Fibroblast of skin of scalp (primary cell): ENCODE data around the gene NDUFS2.

Experiments
- DNase-seq: peaks from one replicate; pipeline ENCODE4 v3.0.0-alpha.2; 2013

Gene NDUFS2

DNA sequence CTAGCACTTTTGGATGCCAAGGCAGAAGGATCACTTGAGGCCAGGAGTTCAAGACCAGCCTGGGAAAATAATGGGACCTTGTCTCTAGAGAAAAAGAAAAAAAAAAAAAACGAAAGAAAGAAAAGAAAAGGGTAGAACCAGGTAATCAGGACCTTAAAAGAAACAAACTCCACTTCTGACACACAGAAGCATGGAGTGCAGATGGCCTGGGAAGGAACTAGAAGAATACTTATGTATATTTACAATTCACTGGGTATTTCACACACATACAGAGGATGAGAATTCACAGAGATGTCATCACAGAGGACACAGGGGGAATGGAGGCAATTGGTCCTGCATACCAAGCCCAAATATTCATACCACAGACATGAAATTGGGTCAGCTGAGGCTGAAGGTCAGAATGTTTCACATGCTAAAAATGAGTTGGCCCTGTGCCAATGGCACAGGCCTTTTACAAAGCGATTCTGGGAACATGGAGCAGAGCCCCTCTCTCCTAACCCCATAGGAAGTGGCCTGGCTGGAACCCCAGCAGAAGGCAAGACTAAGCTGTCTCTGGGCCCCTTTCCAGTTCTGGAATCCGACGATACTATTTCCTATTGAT lies 29.3 kb upstream of the NDUFS2 start:
- peak; percentile 97 for DNase-seq

DNA sequence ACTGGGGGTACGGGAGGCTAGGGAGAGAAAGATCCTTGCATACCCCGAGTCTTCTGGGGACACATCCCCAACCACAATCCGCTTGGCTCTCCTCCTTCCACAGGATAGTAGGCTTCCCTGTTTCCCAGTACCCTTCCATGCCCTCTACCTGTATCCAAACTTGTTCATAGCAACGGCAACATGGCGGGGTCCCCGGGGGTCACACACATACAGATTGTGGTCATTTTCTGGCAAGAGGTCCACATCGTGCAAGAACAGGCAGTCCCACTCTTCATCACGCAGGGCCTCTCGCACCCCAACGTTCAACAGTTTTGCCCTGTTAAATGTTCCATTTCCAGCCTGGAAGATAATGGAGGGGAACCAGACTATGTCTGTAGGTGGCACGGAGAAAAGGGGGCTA lies 28.5 kb upstream of the NDUFS2 start:
- no peak for DNase-seq

DNA sequence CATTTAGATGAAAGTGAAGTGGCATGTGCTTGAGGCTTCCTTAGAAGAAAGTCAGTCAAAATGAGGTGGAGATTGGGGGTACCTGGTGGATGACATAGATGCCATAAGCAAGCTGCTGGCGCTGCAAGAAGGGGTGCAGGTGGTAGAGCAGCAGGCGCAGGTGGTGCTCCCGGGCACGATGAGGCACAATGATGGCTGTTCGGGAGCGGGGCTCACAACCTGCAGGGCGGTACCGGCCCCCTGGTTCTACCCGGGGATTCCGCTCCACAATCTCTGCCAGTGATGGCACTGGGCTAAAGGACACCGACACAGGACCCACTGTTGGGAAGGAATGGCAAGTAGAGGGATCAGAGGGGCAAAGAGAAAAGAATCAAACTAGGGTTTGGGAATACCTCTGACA lies 27.3 kb upstream of the NDUFS2 start:
- DNase-seq, result no peak

DNA sequence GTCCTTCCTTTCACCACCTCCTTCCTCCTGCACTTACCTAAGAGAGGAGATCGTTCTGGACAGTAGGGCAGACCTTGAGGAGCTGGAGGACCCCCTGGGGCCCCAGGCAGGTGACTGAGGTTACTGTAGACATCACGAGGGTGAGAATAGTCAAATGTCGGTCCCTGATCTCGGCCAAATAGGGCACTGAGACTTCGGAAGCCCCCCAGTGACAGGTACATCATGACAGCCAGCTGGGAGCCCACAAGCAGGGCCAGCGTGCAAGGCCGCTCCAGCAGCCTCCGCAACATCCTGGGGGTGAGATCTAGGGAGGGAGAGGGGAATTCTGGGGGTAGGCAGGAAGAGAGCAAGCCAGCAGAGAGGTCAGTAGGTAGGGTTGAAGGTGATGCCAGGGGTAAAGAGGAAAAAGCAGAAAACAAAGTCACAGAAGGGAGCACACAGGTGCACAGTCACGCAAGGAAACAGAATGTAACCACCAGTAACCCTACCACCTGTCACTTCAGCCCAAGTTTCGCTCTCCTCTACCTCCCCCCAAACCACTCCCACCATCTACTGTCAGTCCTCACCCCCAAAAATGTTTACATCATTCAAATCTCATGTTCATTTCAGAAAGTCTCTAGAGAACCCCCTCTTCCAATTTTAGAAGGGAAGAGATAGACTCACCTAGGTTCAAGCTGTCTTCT lies 26.3 kb upstream of the NDUFS2 start:
- DNase-seq, result no peak

DNA sequence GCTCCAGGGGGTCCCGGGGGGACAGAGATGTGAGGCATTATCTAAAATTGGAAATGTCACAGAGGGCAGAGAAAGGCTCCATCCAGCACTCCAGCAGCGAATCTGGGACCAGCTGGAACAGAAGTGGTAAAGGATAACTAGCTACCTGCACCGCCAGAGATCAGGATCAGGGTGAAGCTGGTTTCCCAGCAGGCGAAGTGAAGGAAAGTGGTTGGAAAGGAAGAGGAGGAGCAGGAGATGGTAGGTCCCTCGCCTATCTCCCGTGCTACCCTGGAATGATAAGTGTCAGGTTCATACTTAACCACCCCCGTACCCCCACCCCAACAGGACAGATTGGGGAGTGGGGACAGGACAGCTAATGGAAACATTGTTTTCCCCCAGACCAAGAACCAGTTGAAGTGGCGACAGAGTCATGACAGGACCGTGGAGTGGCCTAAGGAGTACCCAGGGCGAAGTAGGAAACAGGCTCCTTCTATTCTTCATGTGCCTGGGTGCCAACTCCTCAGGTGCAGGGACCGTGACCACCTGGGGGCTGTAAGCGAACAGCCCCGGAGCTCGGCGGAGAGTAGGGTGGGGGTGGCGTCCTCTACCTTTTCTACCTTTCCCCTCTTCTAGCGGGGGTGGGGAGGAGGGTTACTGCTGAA lies 25.6 kb upstream of the NDUFS2 start:
- DNase-seq, result no peak

DNA sequence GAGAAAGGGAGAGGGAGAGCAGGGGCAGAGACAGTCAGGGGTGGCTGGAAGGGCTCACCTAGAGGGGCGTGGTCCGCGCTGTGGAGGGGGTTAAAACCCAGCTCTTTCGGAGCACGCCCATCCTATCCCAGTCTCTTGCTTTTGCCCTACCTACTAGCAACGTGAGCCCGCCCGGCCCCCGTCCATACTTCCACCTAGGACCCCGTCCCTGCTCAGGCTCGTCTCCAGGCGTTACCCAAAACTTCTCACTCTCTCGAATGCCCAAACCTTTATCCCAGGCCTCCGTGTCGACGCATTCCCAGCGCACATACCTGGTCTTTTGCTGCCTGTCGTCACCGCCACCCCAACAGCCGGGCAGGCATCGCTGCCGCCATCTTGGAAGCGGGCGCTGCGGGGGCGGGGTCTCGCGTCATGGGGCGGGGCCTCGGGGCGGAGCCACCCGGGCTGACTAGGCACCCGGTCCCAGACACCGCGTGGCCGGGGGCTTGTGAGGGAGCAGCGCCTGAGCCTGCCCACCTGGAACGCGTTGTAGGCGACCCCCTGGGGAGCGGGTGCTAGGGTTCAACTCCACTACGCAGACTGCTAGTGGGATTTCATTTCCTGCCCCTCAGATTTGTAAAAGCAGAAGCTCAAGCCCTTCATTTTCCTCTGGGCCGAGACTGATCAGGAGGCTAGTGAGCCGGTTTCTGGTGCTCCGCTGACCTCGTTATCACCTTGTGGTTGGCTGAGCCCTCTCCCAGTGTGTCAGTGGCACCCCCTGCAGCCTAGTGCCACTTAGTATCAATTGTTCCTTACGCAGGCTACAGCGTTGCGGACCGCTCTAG lies 24.8 kb upstream of the NDUFS2 start, which contains the start of gene B4GALT3:
B4GALT3 (minus strand) TSS at position 396 of the 824 bp plus-strand sequence. CDS start 1,447 bp downstream, outside the sequence.
- peak; percentile 77 for DNase-seq

DNA sequence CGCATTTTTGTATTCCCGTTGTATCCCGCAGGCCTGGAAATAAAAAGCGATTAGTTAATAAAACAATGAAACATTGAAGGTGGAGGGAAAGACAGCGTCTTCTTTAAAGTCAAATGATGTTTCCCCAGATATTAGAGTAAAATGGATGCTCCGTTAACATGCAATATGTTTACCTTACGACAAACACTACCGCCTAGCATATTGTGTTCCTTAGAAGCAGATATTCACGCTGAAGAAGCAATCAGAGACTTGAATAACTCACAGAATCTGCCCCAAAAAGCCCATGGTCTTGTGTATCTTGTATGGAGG lies 24.3 kb upstream of the NDUFS2 start:
- DNase-seq, result no peak

DNA sequence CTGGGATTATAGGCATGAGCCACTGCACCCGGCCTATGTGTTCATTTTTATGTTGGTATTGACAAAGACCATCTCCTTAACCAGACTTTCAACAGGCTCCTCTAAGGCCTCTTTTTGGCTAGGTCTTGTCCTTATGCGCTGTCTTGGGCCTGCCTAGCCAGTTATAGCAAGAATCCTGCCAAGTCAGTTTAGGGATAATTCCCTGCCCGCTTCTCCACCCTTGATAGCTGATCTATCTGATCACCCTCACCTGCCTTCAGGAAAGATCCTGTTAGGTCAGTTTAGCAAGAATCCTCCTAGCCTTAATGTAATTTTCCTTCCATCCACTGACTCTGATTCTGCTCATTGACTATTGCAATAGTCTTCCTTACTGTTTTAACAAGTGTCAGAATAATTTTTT lies 22.5 kb upstream of the NDUFS2 start:
- DNase-seq, result no peak

DNA sequence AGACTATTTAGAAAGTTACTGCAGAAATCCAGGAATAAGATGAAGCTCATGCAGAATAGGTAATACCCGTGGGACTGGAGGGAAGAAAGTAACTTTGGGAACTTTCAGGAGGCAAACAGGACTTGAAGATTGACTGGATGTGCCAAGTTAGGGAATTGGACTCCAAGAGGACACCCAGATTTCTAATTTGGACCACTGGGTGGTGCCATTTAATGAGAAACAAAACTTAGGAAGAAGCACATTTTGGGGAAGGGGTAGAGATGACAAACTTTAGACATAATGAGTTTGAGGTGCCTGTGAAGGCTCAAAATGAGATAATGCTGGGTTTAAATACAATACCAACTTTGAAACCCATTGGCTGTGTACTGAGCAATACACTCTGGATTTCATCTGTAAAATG lies 21.5 kb upstream of the NDUFS2 start:
- peak; percentile 34 for DNase-seq

DNA sequence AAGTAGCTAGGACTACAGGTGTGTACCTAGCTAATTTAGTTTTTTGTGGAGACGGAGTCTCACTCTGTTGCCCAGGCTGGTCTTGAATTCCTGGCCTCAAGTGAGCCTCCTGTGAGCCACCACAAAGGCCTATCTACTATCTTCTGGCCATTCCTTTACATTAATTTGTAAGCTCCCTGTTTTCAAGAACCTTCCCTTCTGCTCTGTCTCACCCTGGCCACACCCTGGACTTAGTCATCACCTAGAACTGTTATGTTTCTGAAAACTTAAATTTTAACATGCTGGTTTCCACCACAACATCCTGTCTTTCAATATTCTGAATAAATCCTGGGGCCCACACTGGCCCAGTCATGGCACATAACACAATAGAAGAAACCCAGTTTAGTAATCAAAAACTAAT lies 20.0 kb upstream of the NDUFS2 start:
- peak; percentile 56 for DNase-seq

DNA sequence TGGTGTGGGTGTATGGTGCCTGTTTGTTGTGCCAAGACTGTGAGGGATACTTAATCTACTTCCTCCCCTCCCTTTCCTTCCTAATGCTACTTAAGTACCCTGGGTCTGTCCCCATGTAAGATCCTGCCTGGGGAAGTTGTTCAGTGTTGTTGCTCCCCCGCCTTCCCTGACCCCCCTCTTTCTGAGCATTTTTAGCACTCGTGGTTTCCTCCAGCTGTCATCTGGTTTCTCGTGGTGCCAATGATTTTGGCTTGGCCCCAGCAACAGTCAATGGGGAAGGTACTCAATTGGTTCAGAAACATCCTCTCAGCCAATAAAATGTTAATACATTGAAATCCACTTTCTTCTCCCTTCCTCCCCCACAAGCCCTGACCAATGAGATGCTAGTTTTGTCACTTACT lies 16.9 kb upstream of the NDUFS2 start:
- DNase-seq, result peak; percentile 80

DNA sequence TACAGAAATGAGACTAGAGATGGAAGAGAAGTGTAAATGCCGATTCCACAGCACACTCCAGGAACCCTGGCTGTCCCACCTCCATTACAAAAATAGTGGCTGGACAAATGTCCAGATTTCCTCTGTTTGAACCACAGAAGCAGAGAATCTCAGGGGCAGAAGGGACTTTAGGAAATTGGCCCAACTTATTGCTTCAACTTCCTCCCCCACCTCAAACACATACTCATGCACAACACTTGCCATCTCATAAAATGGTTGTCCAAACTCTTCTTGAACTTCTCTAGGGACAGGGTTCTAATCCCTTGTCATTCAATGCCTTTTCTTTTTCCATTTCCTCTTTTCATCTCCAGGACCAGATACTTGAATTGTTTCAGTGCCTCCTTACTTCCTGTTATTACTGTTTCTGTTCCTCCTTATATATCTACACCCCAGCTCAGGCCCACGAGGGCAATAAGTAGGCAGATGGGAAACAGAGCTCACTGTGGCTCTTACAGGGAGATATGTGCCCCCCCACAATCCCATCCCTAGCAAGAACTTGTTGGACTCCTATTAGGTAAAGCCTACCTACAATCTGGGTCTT lies 16.3 kb upstream of the NDUFS2 start:
- no peak for DNase-seq

DNA sequence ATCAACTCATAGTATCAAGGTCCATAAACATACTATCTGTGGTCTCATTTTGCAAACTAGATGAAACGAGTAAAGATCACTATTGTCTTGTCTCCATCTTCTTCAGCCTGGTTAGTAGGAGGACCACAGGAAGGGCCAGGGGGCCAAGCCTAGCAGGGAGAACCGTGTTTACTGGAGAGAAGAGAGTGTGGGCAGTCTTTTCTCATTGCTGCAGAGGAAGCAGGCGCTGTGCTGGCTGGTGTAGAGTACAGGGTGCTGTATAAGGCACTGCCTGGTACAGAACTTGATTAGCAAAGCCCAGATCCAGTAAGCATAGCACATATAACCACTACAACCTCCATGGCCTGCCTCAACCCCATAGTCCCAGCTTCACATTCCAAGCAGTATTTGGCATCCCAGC lies 14.9 kb upstream of the NDUFS2 start:
- DNase-seq, result no peak

DNA sequence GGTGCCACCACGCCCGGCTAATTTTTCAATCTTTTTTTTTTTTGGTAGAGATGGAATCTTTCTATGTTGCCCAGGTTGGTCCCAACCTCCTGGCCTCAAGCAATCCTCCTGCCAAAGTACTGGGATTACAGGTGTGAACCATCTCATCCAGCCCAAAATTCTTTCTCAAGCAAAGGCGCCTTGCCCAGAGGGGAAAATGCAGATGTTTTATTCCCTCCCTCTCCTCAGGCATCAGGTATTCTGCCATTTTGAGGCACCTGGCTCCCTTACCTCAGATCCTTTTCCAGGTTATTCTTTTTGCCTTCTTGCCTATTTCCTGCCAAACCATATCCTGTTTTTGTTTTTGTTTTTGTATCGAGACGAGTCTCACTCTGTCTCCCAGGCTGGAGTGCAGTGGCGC lies 13.8 kb upstream of the NDUFS2 start:
- no peak for DNase-seq

DNA sequence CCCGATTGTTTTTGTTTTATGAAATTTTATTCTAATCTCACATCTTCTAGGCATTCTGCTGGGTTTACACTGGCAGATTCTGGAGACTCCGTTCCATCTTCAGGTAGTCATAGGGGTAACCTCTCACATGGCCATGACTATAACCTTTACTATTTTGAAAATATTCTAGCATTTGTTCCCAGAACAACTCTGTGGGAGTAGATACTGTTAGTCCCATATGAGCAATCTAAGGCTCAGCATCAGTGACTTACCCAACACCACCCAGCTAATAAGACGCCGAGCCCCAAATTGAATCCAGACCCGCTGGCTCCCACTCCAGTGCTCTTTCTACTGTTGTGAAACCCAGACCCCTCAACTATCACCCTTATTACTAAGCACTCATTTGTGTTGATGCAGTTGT lies 13.1 kb upstream of the NDUFS2 start:
- no peak for DNase-seq

DNA sequence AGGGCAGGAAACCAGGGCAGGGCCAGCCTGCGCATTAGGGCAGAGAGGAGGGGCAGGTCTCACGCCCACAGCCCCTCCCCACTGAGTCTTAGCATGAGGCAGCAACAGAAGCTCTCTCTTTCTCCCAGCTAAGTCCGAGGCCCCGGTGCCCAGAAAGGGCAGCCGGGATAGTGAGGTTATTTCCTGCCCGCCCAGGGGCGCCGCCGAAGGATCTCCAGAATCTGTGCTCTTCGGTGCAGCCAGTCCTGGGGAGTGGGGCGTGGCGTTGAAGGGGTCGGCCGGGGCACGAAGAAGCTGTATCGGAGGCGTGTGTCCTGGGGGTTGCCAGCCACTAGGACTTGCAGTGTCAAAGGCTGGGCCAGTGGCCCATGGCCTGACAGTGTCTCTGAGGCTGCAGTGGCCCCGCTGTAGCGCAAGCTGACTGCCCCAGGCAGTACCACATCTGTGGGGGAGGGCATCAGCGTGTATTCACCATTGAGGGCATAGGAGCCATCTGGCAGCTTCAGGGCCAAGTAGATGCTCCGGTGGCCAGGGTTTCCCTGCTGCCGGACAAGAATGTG lies 11.1 kb upstream of the NDUFS2 start:
- DNase-seq, result no peak

DNA sequence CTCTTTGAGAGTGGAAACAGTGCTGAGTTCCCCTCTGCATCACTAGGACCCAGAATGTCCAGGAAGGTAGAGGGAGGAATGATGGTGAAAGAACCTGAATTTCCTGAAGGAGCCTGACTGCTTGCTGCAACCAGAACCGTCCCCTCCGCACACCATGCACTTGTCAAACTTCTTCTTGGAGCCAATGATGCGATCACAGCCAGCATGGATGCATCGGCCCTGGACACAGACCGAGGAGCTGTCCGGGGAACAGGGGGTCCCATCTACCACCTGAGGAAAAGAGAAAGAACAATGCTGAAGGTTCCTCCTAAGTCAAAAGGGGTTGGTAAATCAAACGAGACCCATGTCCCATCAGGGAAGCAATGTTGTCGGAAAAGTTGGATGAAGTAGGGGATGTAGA lies 10.2 kb upstream of the NDUFS2 start:
- no peak for DNase-seq

DNA sequence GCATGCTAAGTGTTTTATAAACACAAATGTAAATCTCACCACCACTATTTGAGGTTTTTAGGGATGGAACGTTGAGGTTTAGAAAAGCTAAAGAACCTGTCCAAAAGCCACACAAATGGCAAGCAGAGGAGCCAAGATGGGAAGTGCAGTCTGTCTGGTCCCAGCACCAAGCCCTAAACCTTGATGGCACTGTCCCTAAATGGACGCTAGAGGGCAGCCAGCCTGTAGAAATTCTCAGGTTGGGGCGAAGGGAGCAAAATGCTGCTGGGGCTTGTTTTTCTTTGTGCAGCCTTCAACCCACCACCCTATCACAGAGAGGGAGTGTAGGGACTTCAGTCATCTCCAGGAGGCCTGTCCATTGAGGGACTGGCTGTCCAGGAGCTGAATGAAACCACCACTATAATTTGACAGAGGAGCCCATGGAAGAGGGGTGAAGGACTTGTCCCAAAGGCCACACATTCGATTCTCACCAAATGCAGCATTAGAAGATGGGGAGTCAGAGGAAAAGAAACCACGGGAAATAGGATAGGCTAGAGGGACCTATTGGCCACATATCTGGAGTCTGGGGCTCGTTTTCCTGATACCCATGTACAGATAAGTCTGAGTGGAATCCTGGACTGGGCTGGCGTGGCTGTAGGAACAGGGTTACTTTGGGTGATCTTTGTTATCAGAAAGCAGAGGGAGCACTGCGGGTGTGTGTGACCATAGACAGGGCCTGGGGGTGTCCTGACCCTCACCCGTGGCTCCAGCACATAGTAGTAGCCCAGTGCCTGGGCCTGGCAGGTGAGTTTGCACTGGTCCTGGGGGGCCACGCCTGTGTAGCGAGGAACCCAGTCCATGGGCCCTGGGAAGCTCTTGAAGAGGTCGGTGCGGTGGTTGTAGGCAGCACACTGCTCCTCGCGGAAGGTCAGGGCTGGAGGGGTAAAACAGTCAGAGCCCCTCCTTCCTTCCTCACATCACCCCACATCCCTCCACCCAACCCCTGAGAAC lies 9.4 kb upstream of the NDUFS2 start:
- peak; percentile 75 for DNase-seq

DNA sequence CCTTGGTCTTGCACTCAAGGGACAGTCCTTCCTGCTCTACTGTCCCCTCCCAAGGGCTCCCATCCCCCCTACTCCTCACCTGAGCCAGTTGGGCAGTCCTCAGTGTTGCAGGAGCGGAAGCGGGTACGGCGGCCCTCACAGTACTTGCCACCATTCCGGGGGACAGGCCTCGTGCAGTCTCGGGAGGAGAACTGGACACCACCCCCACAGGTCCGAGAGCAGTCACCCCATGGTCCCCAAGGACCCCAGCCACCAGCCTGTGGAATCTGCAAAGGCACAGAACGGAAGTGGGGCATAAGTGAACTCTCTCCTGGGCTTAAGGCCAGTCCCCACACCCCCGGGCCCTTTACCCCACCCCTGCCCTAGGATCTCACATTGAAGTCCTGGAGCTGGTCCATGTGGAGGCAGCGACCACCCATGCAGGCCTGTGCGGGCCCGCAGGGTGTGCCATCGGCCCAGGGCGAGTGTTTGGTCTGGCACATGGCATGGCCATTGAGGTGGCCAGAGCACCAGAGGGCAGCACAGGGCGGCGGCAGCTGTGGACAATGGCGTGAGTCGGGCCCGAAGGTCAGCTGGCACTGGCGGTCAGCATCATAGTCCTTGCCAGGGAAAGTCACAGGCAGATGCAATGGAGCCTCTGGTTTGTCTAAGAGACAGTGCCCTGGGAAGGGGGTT lies 8.5 kb upstream of the NDUFS2 start:
- DNase-seq, result no peak

DNA sequence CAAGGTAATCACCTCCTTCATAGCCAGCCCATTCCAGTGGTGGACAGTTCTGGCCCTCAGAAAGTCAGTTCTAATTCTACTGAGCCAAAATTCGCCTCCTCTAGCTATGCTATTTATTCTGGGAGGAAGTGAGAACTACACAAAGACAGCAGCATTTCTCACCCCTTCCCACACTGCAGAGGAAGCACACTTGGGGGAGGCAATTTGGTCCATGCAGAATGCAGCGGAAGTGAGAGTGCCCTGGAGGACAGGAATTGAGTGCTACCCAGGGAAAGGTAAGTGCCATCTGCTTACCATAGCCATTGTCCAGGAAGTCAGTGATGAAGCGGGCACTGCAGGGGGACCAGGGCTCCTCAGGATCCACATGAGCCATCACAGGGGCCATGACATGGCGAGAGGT lies 7.0 kb upstream of the NDUFS2 start:
- no peak for DNase-seq

DNA sequence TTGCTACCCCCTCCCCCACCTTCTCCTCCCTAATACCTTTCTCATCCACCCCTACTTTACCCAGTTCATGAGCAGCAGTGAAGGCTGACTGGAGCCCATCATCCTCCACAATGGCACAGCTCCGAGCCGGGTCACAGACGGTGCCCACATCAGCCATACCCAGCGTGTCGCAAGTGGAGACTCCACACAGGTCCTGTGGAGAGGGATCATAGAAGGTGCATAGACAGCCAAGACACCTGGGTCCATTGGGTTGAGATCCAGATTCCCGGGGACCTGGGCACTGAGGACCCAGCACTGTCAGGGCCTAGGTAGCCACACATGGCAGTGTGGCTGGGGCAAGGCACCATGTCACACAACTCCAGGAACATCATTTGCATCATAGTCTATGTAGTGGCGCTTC lies 6.1 kb upstream of the NDUFS2 start:
- DNase-seq, result no peak
